Lower leg skin (tissue), 4 donors: Measurements from ENCODE around the gene TASP1. TPM values are rescaled to one million over a fixed set of nuclear protein-coding genes. Genes with fewer than 3 reads are reported as not detected.

Source experiments
- DNase-seq, 2 donors: peaks; one replicate each; pipeline ENCODE4 v3.0.0-alpha.2; 2019; ENCODE audit warnings: low spot score in 2 of 2
- H3K4me3 ChIP-seq: fragments of 200-600 bp; sonication (generic); 2 replicates; pipeline ENCODE4 v1.5.1; 2017; ENCODE audit warnings: mild to moderate bottlenecking, low read depth; ENCODE audit not compliant: poor library complexity, severe bottlenecking
- CTCF ChIP-seq, 3 donors: fragments of 450-650 bp; IDR thresholded peaks; one replicate each; pipeline ENCODE4 v1.5.1; 2016; ENCODE audit warnings: antibody characterized with exemption in 3 of 3, mild to moderate bottlenecking in 3 of 3, moderate library complexity in 2 of 3
- POLR2A ChIP-seq, 2 donors: fragments of 450-650 bp; IDR thresholded peaks; one replicate each; pipeline ENCODE4 v1.6.1; 2016 to 2017; ENCODE audit warnings: antibody characterized with exemption in 2 of 2, mild to moderate bottlenecking in 1 of 2, moderate library complexity in 1 of 2
- WGBS, 2 donors: methylation state at CpG; one replicate each; pipeline ENCODE4 v1.1.5; 2018; 5-methylcytosine and 5-hydroxymethylcytosine counted together
- intact Hi-C: fragments of 100-400 bp; cut with DNase I; formaldehyde crosslinking; loops from one replicate; pipeline ENCODE4 v1.15.0; 2023; ENCODE audit warnings: low total_unique reads
- total RNA-seq, 4 donors: library from RNA; depleted of rRNA; stranded (reverse); fragments of >200 nt; gene quantifications; one replicate each; pipeline ENCODE4 v1.1.0, GENCODE V29; 2016

Gene TASP1, protein sequence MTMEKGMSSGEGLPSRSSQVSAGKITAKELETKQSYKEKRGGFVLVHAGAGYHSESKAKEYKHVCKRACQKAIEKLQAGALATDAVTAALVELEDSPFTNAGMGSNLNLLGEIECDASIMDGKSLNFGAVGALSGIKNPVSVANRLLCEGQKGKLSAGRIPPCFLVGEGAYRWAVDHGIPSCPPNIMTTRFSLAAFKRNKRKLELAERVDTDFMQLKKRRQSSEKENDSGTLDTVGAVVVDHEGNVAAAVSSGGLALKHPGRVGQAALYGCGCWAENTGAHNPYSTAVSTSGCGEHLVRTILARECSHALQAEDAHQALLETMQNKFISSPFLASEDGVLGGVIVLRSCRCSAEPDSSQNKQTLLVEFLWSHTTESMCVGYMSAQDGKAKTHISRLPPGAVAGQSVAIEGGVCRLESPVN
- 10 to 100 TPM in 3 of 4 donors, 1 to 10 TPM in 1; 9.0 to 18.3 (median 12.7) TPM for total RNA-seq

GRCh38 chr20:13638496-13639149 is at the start of gene TASP1:
Gene TASP1 (minus strand): TSS chr20:13638932. CDS start chr20:13630078, 8,854 bp downstream.
- TF ChIP-seq POLR2A (IDR thresholded peaks at IDR 0.05), result no peak
- TF ChIP-seq CTCF (IDR thresholded peaks at IDR 0.05), result no peak
- WGBS, 2 donors, result 0 to 1% methylated on average over 23 to 24 of the region's 50 CpGs
- intact Hi-C loops, result no loop called here
- H3K4me3 ChIP-seq, result peak within 1 kb of the TSS; percentile 85
- DNase-seq, result peak; percentile 97 to 99

GRCh38 chr20:13687815-13688214 is 49.1 kb upstream of the TASP1 start:
- WGBS, 2 donors, result 67 to 72% methylated on average over 3 of the region's 3 CpGs
- H3K4me3 ChIP-seq, result no peak overlapping the region
- no peak for DNase-seq
- intact Hi-C loops, result no loop called here
- no peak for TF ChIP-seq CTCF (IDR thresholded peaks at IDR 0.05)
- TF ChIP-seq POLR2A (IDR thresholded peaks at IDR 0.05), result no peak

- intact Hi-C loops, result no loop called here
Observed at GRCh38 chr20:13685623-13686022, 46.9 kb upstream of the TASP1 start.

GRCh38 chr20:13684566-13685222 is 46.0 kb upstream of the TASP1 start:
- no peak for TF ChIP-seq POLR2A (IDR thresholded peaks at IDR 0.05)
- no peak for TF ChIP-seq CTCF (IDR thresholded peaks at IDR 0.05)
- no peak overlapping the region for H3K4me3 ChIP-seq
- DNase-seq, result no peak
- intact Hi-C loops, result no loop called here
- 72 to 75% methylated on average over 5 of the region's 5 CpGs for WGBS, 2 donors

More at GRCh38 chr20:13685623-13686022, 46.9 kb upstream of the TASP1 start:
- WGBS, 2 donors, result 93% methylated on average over 2 of the region's 2 CpGs
- TF ChIP-seq CTCF (IDR thresholded peaks at IDR 0.05) (no peak), POLR2A (IDR thresholded peaks at IDR 0.05) (no peak)
- no peak for DNase-seq
- H3K4me3 ChIP-seq, result no peak overlapping the region

DNA sequence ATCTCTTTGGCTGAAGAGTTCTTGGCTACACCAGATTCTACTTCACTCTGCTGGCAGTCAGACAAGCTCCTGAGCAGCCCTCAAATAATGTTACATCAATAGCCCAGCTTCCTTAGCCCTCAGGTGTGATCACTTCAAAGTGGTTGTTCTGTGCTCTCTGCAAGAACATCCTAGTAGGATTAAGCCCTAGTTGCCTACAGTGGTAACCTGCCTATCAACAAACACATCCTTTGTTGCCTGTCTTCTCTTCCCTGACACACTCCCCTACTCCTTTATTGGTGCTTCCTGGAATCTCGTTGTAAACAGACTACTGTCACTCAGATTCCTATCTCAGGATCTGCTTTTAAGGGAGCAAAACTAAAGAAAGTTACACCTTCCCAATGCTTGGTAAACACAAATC is 45.1 kb upstream of the TASP1 start:
- no peak for DNase-seq
- intact Hi-C loops, result no loop called here
- H3K4me3 ChIP-seq, result no peak overlapping the region
- WGBS, 2 donors, result 0 to 8% methylated on average over 1 of the region's 1 CpG
- TF ChIP-seq CTCF (IDR thresholded peaks at IDR 0.05), result no peak
- TF ChIP-seq POLR2A (IDR thresholded peaks at IDR 0.05), result no peak
